Nucleus accumbens (tissue), 56 donors: ENCODE results near the gene OR2B2.
"Not testable (repeated sequence)": the region's sequence is repeated elsewhere in the genome, so short reads cannot be mapped to it uniquely, and the experiment has no call there.

Source experiments
- DNase-seq, 56 donors: peaks; one replicate each; lab custom pipeline; 2025; lab: John Stamatoyannopoulos, UW

The OR2B2 gene

GRCh38 chr6:27911956-27912446, at the start of gene OR2B2:
Gene OR2B2, minus strand, starts transcription at chr6:27912396. Its CDS starts 77 bp downstream, at chr6:27912319.
- no peak for DNase-seq

GRCh38 chr6:27957516-27957915, 45.3 kb upstream of the OR2B2 start:
- no peak for DNase-seq

- DNase-seq: no peak
These were observed 44.7 kb upstream of the OR2B2 start, which contains the start of gene OR2B6 for GRCh38 chr6:27956941-27957340. Gene OR2B6, plus strand, starts transcription at chr6:27957241. Its CDS starts 0 bp downstream, at chr6:27957241.

GRCh38 chr6:27951040-27951439, 38.8 kb upstream of the OR2B2 start:
- DNase-seq: no peak

GRCh38 chr6:27948237-27948636, 36.0 kb upstream of the OR2B2 start:
- DNase-seq: no peak

- not testable (repeated sequence) for DNase-seq
These were observed 30.9 kb upstream of the OR2B2 start for GRCh38 chr6:27943072-27943471.

- no peak for DNase-seq
These were observed 28.6 kb upstream of the OR2B2 start for GRCh38 chr6:27940766-27941165.

- no peak for DNase-seq
These were observed 19.0 kb upstream of the OR2B2 start for GRCh38 chr6:27931209-27931608.

GRCh38 chr6:27929930-27930329, 17.7 kb upstream of the OR2B2 start:
- DNase-seq: not testable (repeated sequence)

GRCh38 chr6:27928041-27928440, 15.8 kb upstream of the OR2B2 start:
- not testable (repeated sequence) for DNase-seq

GRCh38 chr6:27924179-27924578, 12.0 kb upstream of the OR2B2 start:
- no peak for DNase-seq

GRCh38 chr6:27922949-27923348, 10.8 kb upstream of the OR2B2 start:
- DNase-seq: no peak

- no peak for DNase-seq
These were observed 4.2 kb downstream of the OR2B2 start for GRCh38 chr6:27908017-27908416.

GRCh38 chr6:27902335-27903314, 9.6 kb downstream of the OR2B2 start:
- DNase-seq: peak in 54 of 56 donors; percentile 9 to 95 (median 76)

- DNase-seq: peak in 1 of 56 donors; percentile 0
These were observed 10.4 kb downstream of the OR2B2 start for GRCh38 chr6:27901801-27902200.

- DNase-seq: not testable (repeated sequence)
These were observed 12.0 kb downstream of the OR2B2 start for GRCh38 chr6:27900197-27900596.

- DNase-seq: no peak
These were observed 12.7 kb downstream of the OR2B2 start for GRCh38 chr6:27899543-27899942.

GRCh38 chr6:27897580-27898206, 14.5 kb downstream of the OR2B2 start:
- DNase-seq: no peak

GRCh38 chr6:27896398-27896796, 15.8 kb downstream of the OR2B2 start:
- no peak for DNase-seq

GRCh38 chr6:27894839-27895762, 17.1 kb downstream of the OR2B2 start:
- DNase-seq: peak in 46 of 56 donors; percentile 13 to 73 (median 46)
